Suppressor macrophage treated with lipopolysaccharide for 4 hours (primary cell): Measurements from ENCODE around the gene DDAH1.

Experiments used
- DNase-seq: peaks from one replicate; pipeline ENCODE4 v3.0.0-alpha.2; 2020

Gene DDAH1

DNA sequence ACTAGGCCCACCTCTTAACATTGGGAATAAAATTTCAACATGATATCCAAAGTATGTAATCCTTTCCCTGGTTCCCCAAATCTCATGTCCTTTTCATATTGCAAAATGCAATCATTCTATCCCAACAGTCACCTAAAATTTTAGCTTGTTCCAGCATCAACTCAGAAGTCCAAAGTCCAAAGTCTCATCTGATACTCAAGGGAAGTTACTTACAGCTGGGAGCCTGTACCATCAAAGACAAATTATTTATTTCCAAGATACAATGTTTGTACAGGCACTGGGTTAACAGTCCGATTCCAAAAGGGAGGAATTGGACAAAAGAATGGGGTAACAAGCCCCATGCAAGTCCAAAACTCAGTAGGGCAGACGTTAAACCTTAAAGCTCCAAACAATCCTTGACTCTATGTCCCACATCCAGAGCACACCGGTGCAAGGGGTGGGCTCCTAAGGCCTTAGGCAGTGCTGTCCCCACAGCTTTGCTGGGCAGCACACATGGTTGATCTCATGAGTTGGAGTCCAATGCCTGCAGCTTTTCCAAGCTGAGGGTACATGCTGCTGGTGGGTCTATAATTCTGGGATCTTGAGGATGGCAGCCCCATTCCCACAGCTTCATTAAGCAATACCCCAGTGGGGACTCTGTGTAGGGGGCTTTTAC is 78.8 kb downstream of the DDAH1 start:
- no peak for DNase-seq

DNA sequence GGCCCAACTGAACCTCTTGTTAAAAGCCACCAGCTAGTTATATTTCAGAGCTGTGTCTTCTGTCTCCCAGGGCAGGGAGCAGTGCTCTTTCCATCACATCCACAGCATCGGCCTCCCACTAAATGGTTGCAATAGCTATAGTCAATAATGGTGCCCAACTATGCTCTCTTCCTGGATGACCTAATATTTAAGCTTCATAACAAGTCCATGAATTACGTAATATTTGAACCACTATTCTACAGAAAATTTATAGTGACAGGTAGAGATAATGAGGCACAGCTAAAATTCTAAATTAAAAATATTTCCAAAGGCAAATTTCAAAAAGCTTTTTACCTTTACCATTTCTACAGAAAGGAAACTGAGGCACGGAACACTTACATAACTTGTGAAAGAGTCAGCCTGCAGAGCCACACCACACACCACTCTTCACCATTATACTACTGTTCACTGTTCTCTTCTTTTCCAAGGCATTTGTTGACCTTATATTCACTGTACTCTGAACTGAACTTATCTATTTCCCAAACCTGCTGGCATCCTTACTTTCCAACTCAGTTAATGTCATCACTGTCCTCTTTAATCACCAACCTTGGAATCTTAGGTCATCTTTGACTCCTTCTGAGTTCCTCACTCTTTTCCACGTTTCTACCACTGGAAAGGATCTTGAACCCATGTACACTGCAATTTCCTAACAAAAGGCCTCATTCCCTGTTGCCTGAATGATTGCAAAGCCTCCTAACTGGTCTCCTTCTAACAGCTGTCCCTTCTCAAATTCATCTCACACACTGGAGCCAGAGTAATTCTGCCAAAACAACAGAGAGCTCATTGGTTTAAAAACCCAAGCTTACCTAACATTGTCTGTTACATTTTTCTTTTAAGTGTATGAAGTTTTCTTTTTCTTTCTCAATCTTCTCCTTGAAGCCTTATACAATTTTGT is 85.5 kb downstream of the DDAH1 start:
- DNase-seq, result no peak

DNA sequence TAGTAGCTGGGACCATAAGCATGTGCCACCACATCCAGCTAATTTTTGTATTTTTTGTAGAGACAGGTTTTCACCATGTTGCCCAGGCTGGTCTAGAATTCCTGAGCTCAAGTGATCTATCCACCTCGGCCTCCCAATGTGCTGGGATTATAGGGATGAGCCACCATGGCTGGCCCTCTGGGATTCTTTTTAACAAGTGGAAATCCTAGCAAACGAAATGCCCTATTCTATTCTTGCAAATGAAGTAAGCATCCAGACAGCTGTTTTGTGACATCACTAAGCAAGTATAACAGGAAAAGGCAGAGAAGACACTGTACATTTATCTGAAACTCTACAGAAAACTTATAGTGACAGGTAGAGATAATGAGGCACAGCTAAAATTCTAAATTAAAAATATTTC is 86.4 kb downstream of the DDAH1 start:
- DNase-seq, result no peak

DNA sequence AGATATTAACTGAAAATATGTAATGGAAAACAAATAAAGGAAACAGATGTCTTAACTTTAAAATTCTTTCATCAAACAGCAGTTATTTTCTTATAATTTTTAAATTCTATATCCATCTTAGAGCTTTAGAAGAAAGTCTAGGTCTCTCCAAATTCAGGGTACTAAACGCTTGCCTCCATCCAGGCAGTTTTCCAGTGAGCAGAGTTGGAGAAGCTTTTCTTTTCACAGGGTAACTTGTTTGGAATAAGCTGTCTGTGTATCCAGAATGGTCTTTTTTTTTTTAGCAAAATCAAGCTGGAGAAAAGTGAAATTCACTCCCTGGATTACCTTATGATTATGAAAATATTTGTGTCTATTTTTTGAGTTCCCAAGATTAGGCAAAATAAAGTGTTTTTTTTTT is 88.6 kb downstream of the DDAH1 start:
- DNase-seq, result no peak

DNA sequence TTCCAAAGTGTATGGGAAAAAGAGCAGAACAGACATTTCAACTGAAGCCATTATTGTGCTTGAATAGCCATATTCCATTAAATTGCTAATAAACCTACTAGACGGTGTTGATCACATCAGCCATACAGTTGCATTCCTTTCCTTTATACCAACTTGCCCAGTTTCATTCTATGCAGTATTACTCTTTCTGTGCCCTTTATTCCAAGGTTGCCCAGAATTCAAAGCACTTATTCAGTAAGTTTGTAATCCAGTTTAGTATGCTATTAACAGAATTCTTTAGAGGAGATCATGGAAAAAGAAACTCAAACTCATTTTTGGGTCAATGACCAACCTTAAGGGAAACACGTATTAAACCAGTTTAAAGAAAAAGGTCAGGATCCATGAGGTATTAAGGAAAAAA is 89.5 kb downstream of the DDAH1 start:
- DNase-seq, result no peak

DNA sequence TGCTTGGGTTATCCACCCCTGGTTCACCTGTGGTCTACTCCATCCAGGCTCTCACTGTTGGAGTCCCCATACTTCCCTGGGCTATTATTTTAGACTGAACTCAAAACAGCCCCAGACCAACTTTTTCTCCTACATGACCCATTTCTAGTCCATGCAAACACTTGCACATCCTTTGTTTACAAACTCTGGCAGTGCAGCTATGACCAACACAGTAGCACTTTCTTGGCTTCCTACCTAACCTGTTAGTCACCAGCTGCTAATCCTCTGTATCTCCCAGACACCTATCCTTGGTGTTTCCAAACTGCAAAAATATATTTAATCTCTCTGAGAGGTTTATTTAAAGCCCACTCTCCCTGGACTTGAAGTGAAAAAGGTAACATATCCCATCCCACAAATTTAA is 90.8 kb downstream of the DDAH1 start:
- no peak for DNase-seq

DNA sequence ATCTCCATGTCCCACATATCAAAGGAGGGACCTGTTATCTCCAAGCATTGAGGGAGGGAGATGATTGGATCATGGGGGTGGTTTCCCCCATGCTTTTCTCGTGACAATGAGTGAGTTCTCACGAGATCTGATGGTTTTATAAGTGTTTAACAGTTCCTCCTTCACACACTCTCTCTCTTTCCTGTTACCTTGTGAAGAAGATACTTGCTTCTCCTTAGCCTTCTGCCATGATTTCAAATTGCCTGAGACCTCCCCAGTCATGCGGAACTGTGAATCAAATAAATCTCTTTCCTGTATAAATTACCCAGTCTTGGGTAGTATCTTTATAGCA is 91.6 kb downstream of the DDAH1 start:
- no peak for DNase-seq

DNA sequence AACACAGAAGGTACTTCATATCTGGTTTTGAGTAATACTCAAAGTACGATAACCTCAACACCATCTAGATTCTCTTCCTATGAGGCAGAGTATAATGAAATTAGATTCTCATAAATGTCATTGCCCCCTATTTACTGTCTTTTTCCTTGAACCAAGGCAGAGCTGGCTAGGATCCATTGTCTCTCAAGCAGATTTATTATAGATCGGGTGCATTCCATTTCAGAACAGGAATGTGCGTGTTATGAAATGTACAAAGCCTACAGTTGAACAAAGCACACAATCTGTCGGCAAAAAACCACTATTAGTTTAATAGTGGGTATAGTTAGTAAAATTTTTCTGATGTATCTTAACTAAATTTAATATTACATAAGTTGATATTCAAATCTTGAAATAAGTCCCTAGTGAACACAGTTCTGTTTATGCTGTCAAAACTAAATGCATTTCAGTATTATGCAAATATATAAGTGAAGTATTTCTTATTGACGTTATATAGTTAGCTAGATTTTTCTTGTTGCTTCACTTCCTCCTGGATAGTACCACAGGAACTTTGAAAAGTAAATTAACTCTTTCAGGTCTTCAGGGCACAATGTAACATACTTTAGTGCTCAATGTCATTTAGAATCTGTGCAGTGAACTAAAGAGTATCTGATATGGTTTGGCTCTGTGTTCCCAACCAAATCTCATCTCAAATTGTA is 92.1 kb downstream of the DDAH1 start:
- DNase-seq, result no peak

DNA sequence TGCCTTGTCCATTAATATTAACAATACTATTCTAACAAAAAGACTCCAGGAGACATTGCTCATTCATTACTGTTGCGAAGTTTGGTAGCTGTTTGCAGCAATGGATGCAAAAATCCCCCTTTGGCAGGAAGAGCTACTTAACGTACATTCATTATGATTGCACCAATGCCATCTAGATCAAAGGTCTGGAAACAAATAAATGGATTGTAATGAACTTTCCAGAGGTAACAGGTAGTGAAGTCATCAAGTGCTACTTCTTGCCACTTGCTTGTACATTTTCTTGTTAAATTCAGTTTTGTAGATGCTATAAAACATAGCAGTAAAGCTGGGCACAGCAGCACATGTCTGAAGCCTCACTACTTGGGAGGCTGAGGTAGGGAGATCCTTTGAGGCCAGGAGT is 93.9 kb downstream of the DDAH1 start:
- no peak for DNase-seq

DNA sequence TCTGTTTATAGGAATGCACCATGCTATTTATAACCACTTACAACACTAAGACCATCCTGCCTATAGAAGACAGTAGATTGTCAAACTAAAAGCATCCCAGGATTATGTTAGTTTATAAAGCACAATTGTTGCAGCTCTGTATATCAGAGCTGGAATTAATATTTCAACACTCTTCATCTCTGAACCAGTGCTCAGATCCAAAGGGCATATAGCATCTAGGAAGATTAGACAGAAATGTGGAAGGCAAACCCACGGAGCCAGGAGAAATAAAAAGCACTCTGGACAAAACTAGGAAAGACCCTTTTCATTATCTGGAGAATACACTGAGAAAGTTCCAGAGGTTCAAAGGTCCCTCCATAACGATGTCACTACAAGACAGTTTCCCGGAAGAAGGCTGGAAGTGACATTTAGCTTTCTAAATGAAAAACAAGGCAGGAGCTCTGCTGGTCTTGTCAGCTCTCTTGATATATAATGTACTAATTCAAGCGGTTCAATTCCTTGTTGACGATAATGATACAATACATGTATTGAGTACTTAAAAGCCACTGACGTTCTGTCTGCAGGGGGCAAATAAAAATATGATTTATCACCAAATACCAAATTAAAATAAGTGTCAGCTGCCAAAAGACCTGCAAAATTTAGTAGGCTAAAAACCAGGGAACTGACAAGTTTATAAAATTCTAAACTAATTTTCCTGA is 96.7 kb downstream of the DDAH1 start:
- no peak for DNase-seq

DNA sequence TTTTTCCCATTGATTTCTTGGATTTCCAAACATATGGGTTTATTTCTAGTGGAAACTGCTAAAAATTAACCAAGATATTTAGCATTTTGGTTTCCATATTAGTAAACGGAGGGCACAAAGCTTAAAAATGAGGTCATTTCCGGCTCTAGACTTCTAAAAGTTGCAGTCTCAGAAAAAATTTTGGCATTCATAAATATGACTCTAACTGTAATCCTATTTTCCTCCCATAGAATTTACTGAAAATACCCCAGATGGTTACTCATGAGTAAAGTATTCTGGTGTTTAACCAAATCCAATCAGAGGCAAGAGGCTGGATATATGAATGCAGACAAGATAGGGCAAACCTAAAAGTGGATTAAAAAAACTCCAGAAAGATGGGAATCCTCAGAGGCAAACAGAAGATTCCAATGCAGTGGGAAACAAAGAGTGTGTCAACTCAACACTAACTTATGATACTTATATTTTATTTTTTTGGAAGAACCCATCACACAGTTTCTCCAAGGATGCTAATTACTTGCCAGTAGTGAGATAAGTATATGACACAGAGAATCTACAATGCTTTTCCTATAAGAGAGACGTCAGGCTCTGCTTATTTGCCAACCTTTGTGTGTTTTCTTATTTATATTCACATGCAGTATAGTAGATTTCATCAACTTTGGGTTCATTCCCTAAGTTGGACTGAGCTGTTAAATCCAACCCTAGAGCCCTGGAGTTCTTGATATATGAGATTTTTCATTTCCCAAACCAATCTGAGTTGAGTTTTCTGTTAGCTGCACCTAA is 98.4 kb downstream of the DDAH1 start:
- no peak for DNase-seq

DNA sequence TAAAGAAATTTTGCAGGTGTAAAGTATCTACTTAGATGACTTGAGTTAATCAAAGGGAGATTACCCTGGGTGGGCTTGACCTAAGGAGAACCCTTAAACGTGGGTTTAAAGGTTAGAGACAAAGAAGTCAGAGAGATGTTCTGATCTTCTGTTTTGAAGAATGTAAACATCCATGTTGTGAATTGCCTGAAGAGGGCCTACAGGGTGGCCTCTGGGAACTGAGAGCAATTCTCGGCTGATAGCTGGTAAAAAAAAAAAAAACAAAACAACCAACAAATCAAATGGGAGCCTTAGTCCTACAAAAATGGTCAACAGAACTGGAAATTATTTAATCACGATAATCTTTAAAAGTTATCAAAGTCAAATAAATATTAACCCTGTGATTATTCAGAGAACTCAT is 99.1 kb downstream of the DDAH1 start:
- DNase-seq, result no peak

DNA sequence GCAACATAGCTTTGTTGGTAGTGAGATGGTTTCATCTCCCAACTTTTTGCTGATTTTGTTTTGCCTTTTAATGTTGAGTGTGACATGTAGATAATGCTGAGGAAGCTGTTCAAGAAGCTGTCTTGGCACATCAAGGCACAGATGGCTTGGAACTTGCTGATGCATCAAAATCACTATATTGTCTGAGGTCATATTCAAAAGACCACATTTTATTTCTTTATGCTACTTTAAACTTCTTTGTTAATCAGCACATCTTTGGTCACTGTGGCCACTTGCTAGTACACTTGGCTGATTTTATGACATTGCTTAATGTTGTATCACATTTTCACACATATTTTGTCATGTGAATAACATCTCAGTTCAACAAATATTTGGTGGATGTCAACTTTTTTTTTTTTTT is 101.4 kb downstream of the DDAH1 start:
- no peak for DNase-seq

DNA sequence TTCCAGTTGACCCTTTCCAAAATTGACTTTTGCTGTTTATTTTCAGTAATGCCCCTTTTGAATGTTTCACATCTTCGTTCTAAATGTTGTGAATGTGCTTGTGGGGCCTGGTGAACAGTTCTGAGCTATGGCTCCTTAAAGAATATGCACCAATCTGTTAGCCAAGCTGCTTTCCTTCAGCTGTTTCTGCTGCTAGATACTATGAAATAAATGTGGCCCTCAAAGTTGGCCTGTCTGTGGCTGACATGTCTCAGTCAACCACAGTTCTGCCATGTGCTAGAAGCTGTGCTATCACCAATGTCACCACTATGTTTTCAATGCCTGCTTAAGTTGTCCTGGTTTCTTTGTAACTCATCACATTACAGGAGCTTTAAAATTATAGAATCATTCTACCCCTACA is 101.9 kb downstream of the DDAH1 start:
- DNase-seq, result no peak

DNA sequence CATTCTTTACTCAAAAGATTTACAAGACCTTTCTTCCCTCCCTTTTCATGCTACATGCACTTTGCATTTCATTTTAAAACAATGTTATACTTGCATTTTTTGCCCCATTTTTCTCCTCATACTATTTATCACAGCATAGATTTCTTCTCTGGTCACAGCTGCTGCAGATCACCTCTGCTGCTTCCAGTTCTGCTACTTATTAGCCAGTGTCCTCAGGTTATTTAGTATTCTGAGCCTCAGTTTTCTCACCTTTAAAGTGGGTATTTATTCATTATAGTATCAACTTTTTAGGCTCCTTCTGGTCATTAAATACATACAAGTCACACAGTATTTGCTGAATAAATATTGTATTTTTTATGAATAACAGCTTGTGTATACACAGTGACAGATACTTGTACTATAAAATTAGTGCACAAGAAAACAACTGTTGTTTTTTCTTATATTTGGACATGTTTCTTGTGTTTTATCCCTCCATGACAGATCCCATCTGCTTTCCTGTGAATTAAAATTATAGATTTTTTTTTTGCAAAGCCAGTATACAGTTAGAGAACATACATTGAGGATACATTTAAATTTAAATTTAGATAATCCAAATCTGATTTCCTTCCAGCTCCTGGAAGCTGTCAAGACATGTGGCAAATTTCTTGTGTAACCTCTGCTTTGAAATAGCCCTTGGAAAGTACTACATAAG is 103.2 kb downstream of the DDAH1 start:
- DNase-seq, result no peak

DNA sequence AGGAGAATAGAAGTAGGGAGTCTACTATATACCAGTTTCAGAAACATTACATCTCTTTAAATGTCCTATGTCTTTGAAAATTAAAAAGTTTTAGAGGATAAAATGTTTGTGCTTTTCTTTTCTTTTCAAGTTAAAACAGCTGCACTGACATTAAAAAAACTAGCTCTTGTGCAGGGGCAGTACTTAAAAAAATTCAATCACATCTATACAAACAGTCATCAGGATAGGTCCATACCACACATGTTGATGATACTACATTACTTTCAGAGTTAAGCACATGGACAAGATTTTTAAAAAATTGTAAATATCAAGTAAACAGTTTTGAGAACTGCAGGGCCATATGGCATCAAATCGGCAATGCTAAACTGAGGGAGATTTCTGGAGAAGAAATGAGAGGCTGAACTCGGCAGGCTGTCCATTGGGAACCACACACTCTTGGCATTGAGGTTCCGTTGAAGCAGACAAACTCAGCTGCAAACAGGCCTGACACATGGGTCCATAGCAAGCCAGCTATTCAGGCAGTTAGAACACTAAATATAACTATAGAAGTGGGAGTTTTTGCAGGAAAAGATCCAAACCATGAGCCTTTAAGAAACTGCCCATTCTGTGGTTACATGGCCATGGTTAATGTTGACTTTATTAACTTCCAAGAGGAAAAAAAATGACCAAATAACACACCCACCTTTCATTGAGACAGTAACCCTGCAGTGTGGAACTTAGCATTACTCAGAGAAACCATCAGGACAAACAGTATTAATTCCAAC is 104.0 kb downstream of the DDAH1 start:
- DNase-seq, result no peak

DNA sequence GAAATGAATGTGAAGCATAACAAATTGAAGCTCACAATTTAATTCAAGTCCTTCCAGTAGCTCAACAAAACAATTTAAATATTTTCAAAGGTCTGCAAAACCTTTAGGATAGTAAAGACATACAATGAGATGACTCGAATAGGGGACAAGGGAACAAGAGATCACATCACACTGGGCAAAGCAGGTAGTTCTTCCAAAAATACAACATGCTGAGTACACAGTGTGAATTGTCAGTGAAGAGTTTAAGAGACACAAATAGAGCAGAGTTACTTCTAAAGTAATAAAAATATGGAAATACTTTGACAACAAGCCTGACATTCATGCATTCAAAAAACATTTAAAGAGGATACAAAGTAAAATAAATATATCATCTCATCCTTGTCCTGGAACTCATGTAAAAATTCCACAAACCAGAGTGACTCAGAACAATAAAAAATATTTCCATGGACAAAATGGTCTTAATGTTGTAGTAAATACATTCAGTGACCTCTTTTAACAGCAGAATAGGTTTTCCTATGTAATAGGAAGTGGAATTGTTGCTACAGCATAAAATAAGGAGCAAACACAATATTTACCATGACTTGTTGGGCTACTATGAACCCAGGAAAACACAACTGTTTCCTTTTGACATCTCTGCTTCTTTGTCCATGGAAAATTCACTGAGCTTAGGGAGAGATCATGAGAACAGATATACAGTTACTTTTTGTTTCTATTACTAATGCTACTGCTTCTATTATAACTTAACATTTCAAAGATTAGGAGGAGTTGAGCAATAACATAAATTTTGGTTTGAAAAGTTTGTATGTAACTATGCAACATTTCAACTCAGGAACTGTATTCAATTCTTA is 104.9 kb downstream of the DDAH1 start:
- DNase-seq, result no peak

DNA sequence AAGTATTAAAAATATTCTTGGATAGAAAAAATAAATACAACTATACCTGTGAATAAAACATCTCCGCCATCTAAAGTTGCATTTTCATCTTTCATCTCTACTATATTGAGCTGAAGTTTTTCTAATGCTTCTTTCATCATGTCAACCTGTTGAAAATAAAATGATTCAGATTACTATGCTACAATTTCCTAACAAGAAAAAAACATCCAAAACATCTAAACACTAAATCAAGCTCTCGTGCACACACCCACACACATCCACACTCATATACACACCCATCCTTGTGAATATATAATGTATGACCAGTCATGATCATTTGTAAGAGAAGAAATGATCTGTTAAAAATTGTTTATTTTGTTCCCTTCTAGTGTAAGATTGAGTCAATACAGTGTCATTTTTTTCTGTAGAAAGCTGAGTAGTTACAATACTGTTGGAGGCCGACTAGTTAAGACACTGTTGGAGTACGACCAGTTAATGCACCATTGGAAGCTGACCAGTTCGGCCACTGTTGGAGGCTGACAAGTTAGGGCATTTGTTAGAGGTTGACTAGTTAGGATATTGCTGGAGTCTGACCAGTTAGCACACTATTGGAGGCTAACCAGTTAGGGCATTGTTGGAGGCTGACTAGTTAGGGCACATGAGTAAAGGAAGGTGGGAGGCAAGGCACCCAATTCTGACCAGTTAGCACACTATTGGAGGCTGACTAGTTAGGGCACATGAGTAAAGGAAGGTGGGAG is 106.1 kb downstream of the DDAH1 start:
- DNase-seq, result no peak

DNA sequence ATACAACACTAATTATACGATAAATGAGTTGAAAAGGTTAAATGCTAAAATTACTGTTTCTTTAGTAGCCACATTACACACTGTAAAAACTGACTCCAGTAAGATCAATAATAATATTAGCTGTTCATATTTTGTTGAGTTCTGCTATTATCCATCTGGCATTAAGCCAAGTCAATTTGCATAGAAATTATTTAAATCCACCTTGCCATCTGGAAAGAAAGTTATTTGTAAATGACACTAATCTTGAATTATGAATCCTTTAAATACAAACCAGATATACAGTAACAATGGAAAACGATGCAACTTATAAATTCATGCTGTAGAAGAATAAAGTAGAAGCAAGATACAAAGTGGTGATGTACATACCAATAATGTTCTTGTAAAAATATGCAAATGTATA is 107.1 kb downstream of the DDAH1 start:
- no peak for DNase-seq
